Fibroblast of skin of back (primary cell): ENCODE data around the gene AGTRAP.

ENCODE experiments used
- DNase-seq: peaks from one replicate; pipeline ENCODE4 v3.0.0-alpha.2; 2013

AGTRAP gene

DNA sequence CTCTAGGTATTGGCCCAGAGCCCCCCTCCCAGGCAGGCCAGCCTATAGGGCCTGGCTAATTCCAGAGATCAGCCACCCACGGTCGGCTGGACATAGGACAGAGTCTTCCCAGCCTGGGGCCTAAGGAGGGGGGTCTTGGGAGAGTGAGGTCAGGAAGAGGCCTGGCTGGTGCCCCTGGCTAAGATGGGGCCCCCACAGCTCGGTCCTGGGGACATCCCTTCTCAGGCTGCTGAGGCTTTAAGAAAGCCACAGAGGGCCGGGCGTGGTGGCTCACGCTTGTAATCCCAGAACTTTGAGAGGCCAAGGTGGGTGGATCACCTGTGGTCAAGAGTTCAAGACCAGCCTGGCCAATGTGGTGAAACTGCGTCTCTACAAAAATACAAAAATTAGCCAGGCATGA is 28.6 kb downstream of the AGTRAP start:
- DNase-seq: no peak

DNA sequence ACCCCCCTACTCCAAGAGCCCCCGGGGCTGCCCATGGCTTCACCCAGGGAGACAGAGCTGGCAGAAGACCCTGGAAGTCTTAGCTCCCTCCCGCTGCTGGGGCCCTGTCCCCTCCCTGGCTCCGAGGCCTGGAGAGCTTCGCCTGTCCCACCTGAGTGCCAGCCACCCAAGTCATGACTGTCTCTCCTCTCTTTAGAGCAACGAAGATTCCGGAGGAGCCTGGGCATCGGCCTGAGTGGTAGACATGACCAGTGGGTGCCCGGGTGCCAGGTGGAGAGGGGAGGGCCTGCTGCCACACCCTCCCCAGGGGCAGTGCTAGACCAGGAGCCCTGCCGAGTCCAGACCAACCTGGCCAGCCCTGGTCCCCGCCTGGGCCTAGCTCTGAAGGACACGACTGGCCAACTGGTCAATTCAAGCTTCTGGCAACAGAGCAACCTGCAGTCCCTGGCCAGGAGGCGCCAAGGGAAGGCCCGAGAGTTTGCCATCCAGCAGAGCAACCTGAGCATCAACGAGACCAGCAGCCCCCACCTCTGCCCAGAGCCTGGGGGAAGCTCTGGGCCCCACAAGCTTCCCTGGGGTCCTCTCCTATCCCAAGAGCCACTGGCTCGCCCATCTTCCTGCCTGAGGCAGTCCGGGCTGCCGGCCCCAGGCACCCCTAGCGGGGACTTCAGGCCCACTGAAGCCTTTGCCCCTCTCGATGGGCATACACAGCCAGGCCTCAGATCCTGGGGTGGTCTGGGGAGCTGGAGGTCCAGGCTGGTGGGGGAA is 29.9 kb downstream of the AGTRAP start:
- no peak for DNase-seq

DNA sequence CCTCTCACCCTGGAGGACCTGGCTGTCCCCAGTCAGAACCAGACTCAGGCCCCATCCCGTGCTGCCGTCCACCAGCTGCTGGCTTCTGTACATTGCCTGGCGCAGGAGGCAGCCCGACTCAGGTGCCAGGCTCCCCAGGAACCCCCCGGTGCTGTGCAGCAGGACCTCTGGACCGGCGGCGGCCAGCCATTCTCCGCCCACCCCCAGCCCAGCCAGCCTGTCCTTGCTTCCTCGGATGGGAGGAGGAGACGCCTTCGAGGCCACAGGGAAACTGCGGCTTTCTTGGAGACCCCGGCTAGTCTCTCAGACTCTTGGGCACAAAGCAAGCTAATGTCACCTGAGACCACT is 30.5 kb downstream of the AGTRAP start:
- DNase-seq: no peak

DNA sequence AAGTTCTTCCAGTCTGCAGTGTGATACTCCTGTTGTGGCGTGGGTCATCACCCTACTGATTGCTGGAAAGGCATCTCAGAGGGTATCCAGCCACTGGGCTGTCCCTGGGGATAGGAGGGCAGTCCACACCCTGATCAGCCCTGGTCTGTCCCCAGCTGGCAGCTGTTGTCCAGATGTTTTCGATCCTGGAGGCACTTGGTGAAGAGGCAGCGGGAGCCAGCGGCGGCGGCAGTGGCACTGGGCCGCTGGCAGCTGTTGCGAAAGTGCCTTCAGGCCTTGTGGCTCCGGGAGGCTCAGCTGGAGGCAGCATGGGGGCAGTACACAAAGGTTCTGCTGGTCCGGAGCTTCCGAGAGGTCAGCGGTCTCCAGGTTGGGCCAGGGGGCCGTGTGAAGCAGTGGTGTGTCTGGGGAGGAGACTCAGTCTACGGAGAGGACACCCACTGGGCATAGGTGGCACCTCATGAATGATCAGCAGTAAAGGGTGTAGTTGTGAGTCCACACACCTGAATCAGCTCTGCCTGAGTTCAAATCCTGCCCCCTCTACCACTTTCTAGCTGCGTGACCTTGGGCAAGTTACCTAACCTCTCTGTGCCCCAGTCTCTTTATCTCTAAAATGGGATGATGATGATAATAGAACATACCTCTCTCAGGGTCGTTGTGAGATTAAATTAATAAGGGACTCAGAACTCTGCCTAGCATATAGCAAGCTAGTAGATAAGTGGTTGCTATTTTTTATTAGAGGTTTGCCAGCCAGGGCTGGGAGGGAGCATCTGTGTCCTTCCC is 32.2 kb downstream of the AGTRAP start:
- no peak for DNase-seq

DNA sequence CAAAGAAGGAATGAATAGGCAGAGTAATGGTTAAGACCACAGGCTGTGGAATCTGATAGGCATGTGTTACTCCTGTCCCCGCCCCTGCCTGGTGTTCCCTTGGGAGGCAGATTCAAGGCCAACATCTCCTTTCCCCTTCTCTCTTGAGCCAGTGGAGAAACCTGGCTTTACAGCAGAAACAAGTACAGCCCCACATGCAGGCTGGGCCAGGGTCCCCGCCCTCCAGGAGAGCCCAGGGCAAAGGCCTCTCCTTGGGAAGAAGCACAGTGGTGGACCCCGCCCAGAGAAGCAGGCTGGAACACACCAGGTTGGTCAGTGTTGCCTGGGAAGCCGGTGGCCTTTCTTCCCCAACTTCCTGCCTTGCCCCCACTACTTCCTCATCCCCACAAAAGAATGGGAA is 32.9 kb downstream of the AGTRAP start:
- peak; percentile 30 for DNase-seq

DNA sequence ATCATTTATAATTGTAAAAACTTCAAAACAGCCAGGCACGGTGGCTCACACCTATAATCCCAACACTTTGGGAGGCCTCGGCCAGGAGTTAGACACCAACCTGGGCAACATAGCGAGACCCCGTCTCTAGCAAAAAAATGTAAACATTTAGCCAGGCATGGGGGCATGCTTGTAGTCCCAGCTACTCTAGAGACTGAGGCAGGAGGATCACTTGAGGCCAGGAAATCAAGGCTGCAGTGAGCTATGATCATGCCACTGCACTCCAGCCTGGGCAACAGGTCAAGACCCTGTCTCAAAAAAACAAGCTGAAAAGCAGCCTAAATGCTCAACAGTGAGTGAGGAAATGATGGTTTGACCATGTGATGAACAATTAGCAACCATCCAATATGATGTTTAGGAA is 33.3 kb downstream of the AGTRAP start:
- DNase-seq: no peak

DNA sequence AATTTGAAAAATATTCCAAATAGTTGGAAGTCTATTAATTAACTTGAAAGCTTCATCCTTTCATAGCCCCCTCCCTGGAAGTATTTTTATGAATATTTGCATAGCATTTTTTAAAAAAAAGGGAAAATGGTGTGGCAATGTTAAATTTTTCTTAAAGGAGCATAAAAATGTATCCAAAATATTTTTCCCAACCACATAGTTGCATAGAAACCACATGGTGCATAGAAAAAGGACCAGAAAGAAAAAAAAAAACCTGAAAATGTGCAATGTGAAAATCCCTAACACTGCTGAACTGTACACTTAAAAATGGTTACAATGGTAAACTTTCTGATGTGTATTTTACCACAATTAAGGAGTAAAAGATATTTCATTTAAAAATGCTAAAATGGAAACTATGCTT is 34.1 kb downstream of the AGTRAP start:
- DNase-seq: no peak

DNA sequence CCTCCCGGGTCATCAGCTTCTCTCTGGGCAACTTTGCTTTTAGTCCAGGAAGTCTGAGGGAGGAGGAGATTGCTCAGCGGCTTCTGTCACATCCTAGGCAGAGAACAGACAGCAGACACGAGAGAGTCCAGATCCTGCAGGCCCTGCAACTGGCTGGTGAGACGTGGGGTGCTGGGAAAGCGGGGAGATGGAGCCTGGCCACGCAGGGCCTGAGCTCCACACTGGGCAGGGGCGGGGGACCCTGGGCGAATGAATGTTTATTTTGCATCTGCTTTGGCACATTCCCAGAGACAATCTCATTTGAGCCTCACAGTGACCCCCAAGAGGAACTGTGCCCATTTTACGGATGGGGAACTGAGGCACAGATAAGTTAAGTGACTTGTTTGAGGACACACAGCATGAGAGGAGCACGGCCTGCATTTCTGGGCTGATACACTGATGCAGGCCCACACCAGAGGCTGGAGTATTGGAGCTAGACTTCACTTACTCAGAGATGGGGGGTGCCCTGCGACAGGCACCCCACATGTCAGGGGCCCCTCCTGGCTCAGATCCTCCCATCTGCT is 35.6 kb downstream of the AGTRAP start:
- no peak for DNase-seq

DNA sequence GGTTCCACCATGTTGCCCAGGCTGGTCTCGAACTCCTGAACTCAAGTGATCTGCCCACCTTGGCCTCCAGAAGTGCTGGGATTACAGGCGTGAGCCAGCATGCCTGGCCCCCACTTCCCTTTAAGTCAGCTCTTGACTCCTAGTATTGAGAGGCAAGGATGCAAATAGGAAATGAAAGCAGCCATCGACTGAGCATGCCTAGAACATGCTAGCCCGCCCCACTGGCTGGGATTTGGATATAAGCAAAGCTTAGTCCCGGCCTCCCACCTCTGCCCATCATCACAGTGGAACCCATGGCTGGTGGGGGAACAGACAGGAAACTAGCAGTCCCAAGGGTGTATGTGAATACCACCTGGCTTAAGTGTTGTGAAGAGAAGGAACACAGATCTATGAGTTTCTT is 36.5 kb downstream of the AGTRAP start:
- no peak for DNase-seq

DNA sequence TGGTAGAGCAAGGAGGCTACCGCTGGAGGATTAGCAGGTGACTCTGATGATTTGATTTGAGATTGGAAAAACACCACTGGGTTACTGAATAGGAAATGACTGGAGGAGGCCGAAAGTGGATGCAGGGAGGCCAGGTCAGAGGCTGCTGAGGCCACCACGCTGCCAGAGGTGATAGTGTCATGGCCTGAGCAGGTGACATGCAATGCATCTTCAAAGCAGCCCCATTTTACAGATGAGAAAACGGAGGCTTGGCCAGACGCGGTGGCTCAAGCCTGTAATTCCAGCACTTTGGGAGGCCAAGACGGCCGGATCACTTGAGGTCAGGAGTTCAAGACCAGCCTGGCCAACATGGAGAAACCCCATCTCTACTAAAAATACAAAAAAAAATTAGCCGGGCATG is 38.8 kb downstream of the AGTRAP start:
- no peak for DNase-seq

DNA sequence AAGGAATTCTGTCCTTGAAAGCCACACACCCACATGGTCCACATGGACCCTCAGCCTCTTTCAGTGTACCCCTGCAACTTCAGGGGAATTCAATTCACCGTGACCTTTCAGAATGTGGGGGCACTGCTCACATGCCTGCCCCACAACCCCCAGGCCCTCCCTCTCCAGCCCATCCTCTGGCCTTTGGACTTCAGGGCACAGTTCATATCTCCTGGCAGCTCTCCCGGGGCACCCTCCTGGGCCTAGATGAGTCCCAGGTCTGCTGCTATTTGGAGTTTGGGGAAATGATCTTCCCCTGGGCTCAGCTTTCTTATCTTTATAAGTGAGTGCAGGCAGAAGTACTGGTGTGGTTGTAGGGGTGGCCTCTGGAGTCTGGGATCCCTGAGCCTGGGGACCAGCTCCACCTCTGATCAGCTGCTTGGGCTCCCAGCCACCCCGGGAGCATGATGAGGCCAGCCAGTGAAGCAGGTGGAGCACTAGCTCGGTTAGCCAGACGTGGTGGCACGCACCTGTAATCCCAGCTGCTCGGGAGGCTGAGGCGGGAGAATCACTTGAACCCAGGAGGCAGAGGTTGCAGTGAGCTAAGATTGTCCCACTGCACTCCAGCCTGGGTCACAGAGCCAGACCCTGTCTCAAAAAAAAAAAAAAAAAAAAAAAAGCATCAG is 41.9 kb downstream of the AGTRAP start:
- DNase-seq: no peak

DNA sequence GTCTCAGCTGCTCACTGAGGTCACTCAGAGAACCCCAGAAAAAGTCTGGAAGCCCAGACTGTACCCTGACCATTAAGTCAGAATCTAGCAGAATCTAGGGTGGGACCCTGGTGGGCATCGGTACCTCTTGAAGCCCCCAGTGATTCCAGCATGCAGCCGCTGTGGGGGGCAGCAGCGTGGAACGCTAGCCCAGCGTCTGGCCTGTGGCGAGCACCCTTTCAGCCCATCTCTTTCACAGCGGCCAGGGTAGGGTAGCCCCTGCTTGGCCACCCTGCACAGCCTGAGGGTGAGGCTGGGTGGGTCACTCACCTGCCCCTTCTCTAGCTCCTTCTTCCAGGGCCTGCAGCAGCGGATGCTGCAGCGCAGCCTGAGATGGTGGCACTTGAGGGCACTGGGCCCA is 42.4 kb downstream of the AGTRAP start:
- DNase-seq: no peak

DNA sequence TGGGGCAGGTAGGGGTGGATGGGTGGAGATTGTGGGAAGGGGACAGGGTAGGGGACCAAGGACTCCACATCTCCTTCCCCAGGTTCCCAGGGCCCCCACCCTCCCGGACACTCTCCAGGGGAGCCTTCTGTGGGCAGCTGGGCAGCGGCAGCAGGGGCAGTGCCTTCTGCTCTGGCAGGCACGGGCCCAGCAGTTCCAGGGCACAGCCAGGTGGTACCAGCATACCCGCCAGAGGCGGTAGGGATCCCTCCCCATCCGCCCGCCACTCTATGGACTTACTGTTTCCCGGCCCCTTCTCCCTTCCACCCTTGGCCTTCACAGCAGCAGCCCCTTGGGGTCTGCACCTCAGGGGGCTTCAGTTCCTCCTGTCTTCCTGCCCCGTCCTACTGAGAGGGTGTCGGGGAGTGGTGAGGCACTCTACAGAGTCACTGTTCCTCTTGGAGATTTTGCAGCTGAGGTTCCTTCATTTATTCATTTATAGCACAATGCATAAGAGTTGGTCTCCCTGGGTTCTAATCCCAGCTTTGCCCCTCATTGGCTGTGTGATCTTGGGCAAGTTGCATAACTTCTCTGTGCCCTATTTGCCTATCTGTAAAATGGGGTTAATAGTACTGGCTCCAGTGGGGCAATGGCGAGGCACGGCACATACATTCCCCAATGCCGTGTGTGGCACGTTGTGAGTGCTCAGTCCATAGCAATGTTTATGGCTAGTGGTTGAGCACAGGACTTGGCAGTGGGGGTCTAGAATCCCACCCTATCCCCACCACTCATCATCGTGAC is 43.1 kb downstream of the AGTRAP start:
- DNase-seq: no peak

DNA sequence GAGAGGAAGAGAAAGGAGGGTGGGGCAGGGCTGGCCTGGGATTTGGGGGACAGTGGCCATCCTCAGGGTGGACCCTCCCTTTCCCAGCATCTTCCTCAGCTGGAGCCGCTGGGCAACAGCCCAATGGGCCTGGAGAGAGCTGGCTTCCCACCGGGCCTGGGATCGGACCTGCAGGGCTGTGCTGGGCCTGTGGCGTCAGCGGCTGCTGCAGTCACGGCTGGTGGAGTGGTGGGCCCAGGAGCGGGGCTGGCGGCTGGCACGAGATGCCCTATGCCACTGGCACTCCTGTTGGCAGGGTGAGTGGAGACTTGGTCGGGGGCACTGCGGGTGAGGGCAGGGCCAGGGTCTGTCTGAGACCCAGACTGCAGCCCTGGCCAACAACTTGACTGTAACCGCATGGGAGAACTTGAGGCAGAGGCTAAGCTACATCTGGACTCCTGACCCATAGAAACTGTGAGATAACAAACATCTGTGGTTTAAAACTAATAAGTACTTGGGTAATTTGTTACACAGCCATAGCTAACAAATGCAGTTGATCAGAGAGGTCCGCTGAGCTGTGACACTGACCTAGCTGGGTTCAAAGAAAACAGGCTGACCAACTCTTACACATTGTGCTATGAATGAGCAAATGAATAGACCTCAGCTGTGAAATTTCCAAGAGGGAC is 43.9 kb downstream of the AGTRAP start:
- no peak for DNase-seq

DNA sequence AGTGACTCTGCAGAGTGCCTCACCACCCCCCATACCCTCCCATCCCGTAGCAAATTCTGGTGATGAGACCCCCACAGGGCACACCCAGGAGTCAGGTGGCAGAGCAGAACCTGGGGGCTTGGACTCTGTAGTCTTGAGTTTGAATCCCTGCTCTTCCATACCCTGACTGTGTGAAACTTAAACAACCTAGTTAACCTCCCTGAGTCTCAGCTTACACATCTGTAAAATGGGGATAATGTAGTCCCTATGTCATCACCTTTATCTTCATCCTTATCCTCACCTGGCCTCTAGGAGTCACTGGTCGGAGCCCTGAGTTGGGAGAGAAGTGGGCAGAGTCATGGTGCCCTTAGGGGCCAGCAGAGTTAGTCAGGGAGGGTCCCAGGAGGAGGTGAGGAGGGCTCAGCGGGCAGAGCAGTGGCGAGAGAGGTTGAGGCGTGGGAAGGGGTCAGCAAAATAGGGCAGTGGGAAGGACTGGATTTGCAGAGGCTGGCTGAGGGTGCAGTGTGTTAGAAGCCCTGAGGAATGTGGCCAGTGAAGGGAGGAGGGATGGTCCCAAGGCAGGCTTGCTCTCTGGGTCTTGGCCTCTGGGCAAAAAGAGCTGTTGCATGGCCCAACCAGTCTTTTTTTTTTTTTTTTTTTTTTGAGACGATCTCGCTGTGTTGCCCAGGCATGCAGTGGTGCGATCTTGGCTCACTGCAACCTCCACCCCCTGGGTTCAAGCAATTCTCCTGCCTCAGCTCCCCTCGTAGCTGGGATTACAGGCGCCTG is 44.6 kb downstream of the AGTRAP start:
- no peak for DNase-seq

DNA sequence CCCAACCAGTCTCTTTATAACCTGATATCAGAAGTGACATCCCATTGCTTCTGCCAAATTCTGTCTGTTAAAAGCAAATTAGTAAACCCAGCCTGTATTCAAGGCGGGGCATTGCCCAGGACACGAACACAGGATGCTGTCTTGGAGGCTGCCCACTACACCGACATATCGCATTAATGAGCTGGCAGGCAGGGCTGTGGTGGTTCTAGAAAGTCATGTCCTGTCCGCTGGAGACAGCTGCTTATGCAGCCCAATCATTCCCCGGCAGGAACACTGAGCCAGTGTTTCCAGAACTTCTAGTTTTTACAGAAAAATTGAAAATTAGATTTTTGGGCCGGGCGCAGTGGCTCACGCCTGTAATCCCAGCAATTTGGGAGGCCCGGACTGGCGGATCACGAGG is 45.4 kb downstream of the AGTRAP start:
- no peak for DNase-seq

DNA sequence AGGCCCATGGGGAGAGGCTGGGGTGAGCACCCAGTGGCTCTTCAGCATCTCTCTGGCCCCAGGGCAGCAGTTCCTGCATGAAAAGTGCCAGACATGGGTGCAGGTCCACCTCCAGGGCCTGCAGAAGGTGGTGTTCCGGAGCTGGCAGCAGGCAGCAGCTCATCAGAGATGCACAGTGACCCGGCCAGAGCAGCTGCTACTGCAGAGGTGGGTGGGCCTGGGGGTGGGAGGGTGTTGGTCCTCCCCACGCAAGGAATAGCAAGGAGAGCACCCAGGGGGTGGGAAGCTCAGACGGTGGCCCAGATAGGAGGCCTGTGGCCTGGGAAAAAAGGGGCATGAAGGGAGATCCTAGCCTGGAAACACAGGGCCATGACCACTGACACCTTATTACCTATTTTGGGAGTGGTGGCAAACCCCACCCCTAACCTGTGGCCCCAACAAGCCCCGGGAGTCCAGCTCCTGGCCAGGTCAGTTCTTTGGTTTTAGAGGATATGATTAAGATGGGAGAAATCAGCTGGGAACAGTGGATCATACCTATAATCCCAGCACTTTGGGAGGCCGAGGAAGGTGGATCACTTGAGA is 46.3 kb downstream of the AGTRAP start:
- DNase-seq: no peak

DNA sequence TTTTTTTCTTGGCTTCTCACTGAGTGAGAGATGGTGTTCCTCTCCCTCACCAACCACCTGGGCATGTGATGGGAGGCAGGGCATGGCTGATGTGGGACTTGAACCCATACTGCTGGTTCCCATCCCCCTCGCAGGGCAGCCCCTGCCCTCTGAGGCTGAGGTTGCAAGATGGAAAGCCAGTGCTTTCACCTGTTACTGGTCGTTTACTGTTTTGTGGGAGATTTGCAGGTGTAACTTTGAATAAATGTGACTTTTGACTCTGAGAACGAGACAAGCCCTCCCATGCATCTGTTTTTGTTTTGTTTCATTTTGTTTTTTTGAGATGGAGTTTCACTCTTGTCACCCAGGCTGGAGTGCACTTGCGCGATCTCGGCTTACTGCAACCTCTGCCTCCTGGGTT is 47.6 kb downstream of the AGTRAP start:
- DNase-seq: no peak

DNA sequence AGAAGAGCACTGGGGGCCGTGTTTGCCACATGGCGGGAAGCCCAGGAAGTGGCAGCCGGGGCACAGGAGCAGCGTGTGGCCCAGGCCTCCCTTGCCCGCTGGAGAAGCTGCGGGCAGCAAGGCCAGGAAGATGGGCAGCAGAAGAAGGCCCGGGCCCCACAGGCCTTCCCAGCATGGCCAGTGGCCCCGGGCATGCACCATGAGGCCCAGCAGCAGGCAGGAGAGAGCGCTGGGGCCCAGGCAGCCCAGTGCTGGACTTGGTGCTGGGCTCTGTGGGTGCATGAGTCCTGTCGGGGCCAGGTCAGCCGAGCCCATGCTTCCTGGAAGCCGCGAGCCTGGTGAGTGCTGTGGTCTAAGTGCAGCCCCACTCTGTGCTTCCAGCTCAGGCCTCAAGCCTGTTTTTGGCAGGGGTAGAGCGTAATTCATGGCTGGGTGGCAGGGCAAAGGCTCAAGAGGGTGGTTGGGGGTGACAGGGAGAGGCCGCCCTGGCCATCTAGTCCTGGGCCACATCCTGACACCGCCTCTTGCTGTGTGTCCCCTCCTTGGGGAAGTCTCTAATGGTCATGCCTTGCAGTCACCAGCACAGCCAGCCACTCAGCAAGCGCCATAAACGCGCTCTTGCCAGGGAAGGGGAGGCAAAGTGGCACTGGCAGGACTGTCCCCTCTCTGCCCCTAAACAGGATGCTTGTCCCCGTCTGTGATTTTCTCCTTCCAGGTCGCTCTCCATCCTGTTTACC is 48.5 kb downstream of the AGTRAP start:
- DNase-seq: no peak
